Cerebellar nuclear complex (tissue), 1 donor: Measurements from ENCODE around the gene SNRPA.

Experiments
- DNase-seq, 2 experiments: peaks; one replicate each; lab custom pipeline; 2025; lab: John Stamatoyannopoulos, UW

Gene SNRPA

DNA sequence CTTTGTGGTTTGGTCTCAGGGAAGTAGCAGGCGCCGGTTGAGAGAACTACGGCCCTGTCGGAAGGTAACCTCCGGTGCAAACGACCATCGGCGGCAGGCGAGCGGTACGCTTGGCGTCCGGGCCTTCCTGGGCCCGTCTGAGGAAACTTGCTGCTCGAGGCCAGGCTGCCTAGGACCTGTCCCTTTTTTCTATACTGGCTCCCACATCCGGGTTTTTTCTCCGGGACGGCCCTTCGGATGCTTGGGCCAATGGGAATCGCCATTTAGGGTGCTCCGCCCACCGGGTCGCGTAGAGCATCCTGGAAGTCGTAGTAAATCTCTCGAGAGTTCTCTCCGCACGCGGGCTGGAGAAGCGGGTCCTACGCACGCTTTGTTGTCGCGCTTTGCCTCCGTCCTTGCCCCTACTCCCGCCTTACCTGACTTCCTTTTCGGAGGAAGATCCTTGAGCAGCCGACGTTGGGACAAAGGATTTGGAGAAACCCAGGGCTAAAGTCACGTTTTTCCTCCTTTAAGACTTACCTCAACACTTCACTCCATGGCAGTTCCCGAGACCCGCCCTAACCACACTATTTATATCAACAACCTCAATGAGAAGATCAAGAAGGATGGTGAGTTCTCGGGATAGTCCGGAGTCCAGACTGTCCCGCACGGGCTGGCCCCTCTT lies at the start of gene SNRPA:
SNRPA (plus strand) TSS at position 330 of the 664 bp plus-strand sequence; CDS start at position 536, 206 bp downstream.
- DNase-seq: peak; percentile 74 to 96

DNA sequence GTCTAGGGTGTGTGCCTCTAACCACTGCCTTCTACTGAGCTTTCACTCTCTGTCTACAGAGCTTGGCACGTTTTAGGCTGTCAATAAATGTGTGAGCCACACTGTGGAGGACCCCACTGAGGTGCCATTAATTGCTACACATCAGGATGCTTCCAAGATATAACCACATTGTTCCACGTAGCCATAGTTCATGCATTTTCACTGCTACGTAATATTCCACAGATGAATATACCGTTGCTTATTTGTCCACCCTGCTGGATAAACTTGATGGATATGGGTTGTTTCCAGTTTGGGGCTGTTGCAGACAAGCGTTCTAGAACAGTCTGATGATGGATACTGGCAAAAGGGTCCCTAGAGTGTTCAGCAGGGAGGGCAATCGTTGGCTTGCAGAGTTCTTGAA lies 49.2 kb upstream of the SNRPA start:
- no peak for DNase-seq

DNA sequence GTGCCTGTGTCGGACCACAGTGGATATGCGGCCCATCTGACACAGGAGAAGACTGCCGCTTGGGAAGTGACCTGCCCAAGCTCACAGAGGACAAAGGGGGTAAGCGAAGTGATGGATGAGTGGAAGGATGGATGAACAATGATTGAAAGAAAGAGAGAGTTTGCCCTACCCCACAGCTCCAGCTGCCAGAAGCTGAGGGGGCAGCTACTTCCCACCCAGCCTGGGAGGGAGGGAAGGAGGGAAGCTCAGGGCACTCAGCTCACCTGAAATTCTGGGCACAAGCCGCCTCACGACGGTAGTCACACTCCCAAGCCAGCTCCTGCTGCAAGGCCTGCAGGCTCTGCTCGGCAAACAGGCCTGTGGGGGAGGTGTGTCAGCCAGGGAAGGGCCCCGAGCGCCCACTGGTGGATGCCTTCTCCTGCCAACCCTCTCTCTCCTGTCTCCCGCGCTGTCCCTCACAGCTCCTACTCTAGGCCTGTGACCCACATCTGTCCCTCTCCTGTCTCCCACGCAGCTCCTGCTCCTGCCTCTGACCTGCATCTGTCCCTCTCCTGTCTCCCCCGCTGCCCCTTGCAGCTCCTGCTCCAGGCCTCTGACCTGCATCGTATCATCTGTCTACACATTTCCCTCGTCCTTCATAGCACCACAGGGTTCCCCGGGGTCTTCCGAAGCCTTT lies 48.5 kb upstream of the SNRPA start:
- DNase-seq: peak in 1 of 2 experiments; percentile 34

DNA sequence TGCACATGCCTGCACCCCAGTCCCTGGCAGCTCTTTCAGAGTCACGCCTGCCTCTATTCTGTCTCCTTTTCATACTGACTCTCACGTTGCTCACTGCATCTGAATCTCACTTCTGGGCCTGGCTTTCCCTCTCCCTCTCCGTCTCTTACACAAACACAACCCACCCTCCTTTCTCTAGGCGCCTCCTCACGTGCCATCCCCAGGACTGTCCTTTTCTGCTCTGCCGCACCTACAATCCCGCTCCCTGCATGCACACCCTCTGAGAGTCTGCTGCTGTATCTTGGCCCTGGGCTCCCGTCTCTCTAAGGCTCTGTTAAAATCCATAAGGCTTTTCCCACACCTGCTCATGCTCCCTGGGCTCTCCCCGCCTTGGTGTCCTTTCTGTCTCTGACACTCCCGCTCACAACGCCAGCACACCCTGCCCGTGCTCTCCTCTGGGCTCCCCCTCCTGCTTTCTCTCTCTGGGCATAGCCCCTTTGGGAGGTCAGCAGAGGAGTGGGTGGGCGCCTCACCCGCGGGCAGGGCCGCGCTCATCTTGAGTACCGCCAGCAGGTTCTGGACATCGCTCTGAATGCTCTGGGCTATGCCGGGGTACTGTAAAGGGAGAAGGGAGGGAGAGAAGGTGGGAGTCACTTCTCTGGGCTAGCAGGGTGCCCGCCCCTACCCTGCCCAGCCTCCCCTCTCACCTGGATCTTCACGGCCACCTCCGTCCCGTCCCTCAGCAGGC lies 47.8 kb upstream of the SNRPA start:
- DNase-seq: no peak

DNA sequence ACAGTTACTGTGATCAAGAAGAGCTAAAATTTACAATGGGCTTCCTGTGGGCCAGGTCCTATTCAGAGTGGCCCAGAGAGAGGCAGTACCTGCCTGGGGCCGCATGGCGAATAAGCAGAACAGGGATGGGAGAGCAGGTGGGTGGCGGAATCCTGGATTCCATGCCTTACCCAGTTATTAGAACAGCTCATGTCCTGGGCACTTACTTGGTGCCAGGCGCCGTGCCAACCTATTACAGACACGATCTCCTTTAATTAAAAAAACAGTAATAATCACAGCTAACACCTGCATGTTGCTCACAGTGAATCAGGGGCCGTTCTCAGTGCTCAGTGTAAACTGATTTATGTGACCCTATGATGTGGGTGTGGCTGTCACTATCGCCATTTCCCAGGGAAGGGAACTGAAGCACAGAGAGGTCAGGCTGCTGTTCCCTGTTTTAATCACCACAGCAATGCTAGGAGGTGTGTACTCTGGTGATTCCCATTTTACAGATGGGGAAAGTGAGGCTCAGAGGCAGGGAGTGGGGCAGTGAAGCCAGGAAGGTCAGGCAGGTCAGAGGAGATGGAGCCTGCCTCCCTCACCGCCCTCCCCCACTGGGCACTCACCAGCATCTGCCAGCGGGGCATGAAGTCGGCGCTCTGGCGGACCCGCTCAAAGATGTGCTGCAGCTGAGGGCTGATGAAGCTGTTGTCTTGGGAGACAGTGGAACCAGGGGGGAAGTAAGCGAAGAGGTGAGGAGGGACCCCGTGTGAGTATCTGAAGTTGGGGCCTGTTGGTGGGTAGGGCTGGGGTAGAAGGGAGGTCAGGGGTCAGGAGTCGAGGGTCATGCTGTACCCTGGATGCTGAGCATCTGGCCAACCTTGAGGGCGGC lies 46.3 kb upstream of the SNRPA start:
- no peak for DNase-seq

DNA sequence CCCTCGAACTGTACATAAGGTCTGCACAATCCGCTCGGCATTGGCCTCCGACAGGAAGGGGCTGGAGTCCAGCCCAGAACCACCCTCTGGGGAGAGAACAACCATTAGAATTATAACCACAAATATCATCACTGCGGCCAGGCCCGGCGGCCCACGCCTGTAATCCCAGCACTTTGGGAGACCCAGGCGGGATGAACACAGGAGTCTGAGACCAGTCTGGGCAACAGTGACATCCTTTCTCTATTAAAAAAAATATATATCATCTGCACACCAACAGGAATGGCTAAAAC lies 45.7 kb upstream of the SNRPA start:
- DNase-seq: no peak

DNA sequence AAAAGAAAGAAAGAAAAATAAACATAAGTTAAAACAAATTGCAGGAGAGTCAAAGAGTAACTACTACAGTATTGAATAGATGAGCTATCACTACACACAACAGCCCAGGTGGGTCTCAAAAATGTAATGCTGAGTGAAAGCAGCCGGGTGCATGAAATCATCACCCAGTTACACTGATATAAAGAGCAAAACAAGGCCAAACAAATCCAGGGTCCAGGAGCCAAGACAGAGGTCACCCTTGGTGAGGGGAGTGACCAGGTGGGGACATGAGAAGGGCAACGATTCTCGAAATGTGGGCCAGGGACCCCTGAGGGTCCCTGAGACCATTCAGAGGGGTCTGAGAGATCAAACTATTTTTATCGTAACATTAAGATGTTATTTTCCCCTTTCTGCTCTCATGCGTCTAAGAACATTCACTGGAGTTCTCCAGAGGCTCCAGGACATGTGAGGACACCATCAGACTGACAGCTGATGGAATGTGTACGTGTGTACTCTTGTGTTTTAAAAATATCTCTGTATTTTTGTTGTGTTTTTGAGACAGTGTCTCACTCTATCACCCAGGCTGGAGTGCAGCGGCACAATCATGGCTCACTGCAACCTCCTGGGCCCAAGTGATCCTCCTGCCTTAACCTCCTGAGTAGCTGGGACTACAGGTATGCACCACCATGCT lies 44.9 kb upstream of the SNRPA start:
- no peak for DNase-seq

DNA sequence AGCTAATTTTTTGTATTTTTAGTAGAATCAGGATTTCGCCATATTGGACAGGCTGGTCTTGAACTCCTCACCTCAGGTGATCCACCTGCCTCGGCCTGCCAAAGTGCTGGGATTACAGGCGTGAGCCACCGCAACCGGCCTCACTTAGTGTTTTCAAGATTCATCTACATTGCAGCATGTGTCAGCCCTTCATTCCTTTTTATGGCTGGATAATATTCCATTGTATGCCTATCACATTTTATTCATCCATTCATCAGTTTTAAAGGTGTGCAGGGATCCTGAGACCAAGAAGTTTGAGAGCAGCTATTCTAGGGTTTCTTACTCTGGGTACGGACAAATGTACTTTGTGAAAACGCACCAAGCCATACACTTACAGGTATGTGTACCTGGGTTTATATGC lies 43.4 kb upstream of the SNRPA start:
- no peak for DNase-seq

DNA sequence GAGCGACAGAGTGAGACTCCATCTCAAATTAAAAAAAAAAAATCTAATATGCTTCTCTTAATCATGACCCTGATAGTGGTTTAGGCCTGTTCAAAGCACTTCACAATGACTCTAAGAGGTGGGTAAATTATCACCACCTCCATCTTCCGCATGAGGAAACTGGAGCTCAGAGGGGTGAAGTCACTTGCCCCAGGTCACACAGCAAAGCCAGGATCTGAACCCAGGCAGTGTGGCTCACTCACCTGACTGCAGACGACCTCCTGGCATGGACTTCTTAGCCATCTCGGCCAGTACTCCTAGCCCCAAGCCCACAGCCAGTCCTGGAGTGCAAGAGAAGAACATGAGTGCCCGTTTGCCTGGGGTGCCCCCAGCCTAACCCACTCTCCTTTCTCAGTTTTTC lies 41.2 kb upstream of the SNRPA start:
- no peak for DNase-seq

DNA sequence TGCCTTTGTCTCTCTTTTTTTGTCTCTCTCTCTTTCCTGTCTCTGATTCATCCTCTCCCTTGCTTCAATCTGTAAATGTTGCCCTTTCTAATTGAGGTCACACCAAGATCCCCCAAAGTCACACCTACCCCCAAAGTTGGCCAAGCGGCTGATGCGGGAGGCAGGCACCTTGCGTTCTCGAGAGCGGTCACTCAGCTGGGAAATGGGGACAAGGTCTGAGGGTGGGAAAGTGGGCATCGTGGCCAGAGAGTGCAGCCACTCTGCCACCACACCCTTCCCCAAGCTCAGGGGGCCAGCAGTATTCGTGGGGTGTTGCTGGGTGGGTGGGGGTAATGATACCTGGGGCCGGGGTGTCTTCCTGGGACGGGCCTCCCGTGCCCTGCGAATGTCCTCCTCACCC lies 37.1 kb upstream of the SNRPA start:
- DNase-seq: no peak

DNA sequence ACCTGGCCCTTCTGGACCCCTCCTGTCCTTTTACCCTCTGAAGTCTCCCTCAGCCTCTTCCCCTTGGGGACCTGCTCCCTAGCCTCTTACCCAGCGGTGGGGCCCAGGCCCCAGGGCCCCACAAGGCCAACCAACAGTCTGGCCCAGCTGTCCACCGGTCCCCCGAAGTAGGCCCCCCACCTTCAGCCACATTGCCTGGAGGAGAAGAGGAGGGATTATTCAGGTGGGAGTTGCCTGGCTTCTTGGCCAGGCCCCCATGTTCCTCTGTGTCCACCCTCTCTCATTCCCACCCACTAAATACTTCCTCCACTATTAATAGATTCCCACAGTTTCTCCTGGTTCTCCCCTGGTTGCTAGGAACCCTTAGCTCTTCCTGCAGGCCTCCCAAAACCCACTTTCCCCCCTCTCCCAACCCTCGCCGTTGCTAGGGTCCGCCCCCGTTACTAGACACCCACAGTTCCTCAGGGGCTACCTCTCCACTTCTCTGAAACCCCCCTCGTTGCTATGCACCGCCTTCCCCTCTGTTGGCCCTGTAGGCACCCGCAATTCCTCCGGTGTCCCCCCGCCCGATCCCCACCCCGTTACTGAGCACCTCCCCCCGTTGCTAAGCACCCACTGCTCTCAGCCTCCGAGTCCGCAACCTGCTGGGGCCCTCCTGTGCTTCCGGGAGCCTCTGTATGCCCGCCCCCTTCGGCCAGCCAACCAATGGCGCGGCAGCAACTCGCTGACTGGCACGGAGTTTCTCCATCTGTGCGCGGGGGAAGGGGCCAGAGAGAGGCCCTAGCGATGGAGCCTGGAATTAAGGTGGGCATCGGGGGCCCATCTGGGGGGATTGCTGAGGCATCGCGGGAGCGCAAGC lies 36.3 kb upstream of the SNRPA start:
- DNase-seq: peak; percentile 74 to 85

DNA sequence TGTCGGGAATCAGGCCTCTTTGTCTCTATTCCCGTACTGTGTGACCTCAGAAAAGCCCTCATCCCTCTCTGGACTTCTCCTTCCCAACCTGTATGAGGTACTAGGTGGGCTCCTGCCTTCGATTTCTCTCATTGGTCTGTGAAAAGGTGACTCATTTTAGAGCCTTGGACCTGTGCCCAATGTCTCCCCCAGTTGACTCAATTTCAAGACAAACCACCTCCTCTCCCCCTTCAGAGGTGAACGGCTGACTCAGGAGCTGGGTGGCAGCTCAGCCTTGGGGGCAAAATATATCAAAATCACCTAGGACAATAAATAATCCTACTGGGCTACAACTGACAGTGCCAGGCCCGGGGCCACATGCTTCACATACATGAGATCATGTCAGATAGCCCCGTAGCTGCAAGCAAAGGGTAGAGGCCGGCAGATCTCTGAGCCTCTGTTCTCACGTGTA lies 34.9 kb upstream of the SNRPA start:
- no peak for DNase-seq

DNA sequence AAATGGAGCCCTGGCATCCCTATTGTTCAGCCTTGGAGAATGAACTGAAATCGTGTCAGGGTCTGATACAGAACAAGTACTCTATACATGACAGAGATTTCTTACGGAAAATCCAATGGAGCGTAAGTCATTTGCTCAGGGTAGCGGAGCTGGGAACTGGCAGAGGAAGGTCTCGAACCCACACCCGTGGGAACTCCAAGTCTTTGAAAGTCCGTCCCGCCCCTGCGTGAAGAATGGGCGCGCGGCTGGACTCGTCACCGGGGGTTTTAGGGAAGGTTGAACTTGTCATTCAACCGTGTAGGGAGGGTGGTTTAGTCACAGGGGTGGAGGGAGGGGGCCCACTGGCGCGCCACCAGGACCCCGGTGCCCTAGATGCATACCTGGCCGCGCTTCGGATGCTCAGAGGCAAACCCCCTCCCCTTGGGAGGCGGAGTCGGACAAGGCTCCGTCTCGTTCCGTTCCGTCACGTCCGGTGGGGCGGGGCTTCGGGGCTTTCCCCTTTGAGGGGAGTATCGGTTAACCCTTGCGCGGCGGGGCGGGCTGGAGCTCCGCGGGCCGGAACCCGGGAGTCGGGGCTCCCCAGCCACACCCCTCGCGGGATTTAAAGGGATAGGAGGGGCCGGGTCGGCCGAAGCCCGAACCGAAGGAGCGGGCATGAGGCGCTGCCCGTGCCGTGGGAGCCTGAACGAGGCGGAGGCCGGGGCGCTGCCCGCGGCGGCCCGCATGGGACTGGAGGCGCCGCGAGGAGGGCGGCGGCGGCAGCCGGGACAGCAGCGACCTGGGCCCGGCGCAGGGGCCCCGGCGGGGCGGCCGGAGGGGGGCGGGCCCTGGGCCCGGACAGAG lies 34.3 kb upstream of the SNRPA start, which contains the start of the genes COQ8B and ITPKC:
COQ8B (minus strand) TSS at position 405 of the 843 bp plus-strand sequence. CDS start 2,254 bp downstream, outside the sequence.
ITPKC (plus strand) TSS at position 631 of the 843 bp plus-strand sequence; CDS start at position 655, 24 bp downstream.
- peak; percentile 96 to 99 for DNase-seq

DNA sequence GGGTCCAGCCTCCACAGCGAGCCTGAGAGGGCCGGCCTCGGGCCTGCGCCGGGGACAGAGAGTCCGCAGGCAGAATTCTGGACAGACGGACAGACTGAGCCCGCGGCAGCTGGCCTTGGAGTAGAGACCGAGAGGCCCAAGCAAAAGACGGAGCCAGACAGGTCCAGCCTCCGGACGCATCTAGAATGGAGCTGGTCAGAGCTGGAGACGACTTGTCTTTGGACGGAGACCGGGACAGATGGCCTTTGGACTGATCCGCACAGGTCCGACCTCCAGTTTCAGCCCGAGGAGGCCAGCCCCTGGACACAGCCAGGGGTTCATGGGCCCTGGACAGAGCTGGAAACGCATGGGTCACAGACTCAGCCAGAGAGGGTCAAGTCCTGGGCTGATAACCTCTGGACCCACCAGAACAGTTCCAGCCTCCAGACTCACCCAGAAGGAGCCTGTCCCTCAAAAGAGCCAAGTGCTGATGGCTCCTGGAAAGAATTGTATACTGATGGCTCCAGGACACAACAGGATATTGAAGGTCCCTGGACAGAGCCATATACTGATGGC lies 33.6 kb upstream of the SNRPA start:
- no peak for DNase-seq

DNA sequence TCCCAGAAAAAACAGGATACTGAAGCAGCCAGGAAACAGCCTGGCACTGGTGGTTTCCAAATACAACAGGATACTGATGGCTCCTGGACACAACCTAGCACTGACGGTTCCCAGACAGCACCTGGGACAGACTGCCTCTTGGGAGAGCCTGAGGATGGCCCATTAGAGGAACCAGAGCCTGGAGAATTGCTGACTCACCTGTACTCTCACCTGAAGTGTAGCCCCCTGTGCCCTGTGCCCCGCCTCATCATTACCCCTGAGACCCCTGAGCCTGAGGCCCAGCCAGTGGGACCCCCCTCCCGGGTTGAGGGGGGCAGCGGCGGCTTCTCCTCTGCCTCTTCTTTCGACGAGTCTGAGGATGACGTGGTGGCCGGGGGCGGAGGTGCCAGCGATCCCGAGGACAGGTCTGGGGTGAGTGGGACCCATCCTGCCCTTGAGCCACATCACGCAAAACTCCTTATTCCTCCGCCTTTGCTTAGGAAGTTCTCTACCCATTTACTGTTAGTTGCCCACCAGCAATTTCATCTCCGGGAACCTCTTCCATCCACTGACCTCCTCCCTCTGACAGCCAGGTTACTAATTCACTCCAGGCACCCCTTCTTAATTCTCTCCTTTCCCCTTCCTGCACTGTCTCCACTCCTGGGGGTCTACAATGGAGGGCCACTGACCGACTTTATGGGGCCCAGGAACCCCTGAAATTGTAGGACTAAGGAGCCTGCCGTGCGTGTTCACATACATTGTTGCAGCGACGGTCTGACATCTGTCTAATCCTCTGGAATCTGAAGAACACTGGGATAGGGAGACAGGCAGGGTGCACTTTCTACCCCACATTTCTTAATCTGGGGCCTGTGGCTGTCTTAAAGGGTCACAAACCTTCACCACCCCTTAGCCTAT lies 32.9 kb upstream of the SNRPA start:
- DNase-seq: no peak

DNA sequence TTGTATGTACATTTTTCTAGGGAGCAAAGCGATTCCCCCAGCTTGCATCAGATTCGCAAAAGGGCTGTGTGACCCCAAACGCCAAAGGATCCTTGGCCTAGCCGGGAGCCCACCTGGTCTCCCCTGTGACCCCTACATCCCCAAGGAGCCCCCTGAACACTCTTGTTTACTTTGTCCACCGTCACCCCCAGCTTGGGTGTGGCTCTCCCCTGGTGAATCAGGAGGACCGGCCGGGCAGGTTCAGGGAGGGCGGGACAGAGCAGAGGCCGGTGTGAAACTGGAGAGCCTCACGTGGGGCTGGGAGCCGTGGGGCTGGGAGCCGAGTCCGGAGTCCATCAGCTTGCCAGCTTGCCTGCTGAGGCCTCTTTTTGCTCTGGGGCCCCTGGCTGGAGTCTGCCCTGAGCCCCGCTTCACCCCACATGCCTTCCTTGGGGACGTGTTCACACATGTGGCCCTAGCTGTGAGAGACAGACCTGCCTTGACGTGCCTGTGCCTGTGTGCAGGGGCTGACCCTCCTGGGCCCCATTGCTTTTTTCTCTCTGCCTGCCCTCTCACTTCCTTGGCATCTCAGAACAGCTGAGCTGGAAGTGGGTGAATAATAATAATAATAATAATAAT lies 32.1 kb upstream of the SNRPA start:
- no peak for DNase-seq

DNA sequence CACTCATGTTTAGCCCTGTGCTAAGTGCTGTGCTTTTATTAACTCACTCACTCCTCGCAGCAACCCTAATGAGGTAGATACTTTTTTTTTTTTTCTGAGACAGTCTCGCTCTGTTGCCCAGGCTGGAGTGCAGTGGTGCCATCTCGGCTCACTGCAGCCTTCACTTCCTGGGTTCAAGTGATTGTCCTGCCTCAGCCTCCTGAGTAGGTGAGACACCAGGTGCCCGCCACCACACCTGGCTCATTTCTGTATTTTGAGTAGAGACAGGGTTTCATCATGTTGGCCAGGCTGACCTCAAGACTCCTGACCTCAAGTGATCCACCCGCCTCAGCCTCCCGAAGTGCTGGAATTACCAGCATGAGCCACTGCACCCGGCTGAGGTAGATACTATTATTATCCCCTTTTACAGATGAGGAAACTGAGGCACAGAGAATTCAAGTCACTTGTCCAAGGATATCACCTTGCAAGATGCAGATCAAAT lies 31.5 kb upstream of the SNRPA start:
- DNase-seq: no peak

DNA sequence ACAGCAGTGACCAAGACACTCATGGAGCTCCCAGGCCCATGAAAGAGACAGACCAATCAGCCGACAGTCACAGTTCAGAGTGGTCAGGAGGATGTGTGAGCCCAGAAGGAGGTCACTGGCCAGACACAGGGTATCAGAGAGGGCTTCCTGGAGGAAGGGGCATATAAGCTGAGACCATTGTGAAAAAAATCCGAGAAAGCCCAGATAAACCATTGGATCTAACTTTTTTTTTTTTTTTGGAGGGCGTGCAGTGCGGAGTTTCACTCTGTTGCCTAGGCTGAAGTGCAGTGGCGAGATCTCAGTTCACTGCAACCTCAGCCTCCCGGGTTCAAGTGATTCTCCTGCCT lies 29.9 kb upstream of the SNRPA start:
- DNase-seq: no peak
